ENCODE results near the gene USP40. TPM values are rescaled to one million over a fixed set of nuclear protein-coding genes. Genes with fewer than 3 reads are reported as not detected.

USP40 gene
- total and polyA plus RNA-seq, 7 experiments from 2014 or later, result 3.9 to 24.3 (median 16.4) TPM

DNA sequence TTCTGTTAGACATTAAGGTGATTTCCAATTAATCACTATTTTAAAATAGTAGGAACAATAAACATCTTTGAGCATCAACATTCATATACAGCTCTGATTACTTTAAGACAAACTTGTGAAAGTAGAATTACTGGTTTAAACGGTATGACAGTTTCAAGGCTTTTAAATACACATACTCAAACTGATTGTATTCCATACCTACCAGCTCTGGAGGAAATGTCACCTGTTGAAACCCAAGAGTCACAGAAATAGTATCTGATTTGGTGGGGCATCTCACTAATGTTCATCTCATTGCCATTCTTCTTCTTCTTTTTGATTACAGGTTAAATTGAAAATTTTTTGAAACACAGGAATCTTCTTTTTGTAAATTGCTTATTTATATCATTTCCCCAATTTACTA, 36.2 kb downstream of the USP40 start:
- Mint-ChIP-seq H3K9me3 (no peaks in the 10 kb centered on the region), H3K36me3 (peaks cover 4 to 51% (median 48%) of the 10 kb centered on the region in 5 donors), H3K4me3 (no peak overlapping the region), H3K27ac (no peak overlapping the region), H3K27me3 (no peaks in the 10 kb centered on the region), H3K4me1 (peaks cover 0 to 4% (median 0%) of the 10 kb centered on the region in 7 donors)
- no peak for DNase-seq
- Histone ChIP-seq H3K36me3 (ENCODE audit: control insufficient read depth in 2 of 3, insufficient read depth in 3 of 3, low read length in 3 of 3) (peaks cover 0 to 5% (median 0%) of the 10 kb centered on the region in 3 experiments), H3K9me3 (ENCODE audit: control insufficient read depth in 2 of 3, low read length in 3 of 3) (no peaks in the 10 kb centered on the region), H3K27ac (ENCODE audit: low read depth, low read length) (no peak overlapping the region), H3K4me1 (ENCODE audit: control insufficient read depth in 2 of 2, insufficient read depth in 2 of 2, low read length in 2 of 2) (no peaks in the 10 kb centered on the region), H3K4me3 (ENCODE audit: low read length) (no peak overlapping the region), H3K27me3 (ENCODE audit: control insufficient read depth in 2 of 2, insufficient read depth in 2 of 2, low read length in 2 of 2) (no peaks in the 10 kb centered on the region)
- intact Hi-C loops (cut with micrococcal nuclease), result no loop called here
- ChIA-PET CTCF (no interaction called here), POLR2A (no interaction called here)
- ATAC-seq, result no peak

DNA sequence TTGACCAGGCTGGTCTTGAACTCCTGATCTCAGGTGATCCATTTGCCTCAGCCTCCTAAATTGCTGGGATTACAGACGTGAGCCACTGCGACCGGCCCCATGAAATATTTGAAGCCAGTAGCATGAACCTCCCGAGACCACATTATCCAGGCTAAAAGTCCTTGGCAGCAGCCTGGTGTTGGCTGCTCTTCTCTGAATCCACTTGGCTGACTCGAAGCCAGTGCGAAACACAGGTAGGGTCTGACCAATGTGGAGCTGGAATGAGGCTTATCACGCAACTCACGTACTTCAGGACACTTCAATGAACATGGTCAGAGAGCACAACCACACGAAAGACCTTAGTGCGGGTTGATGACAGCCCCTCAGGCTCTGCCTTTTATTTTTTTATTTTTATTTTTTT, 38.4 kb downstream of the USP40 start:
- Histone ChIP-seq H3K27ac (ENCODE audit: low read depth, low read length) (no peak overlapping the region), H3K4me1 (ENCODE audit: control insufficient read depth in 2 of 2, insufficient read depth in 2 of 2, low read length in 2 of 2) (no peaks in the 10 kb centered on the region), H3K27me3 (ENCODE audit: control insufficient read depth in 2 of 2, insufficient read depth in 2 of 2, low read length in 2 of 2) (no peaks in the 10 kb centered on the region), H3K4me3 (ENCODE audit: low read length) (no peak overlapping the region), H3K36me3 (ENCODE audit: control insufficient read depth in 2 of 3, insufficient read depth in 3 of 3, low read length in 3 of 3) (peaks cover 0 to 5% (median 0%) of the 10 kb centered on the region in 3 experiments), H3K9me3 (ENCODE audit: control insufficient read depth in 2 of 3, low read length in 3 of 3) (no peaks in the 10 kb centered on the region)
- H3K27ac Mint-ChIP-seq, result no peak overlapping the region
- H3K27me3 Mint-ChIP-seq, result no peaks in the 10 kb centered on the region
- intact Hi-C loops (cut with micrococcal nuclease), result no loop called here
- ATAC-seq (no peak), DNase-seq (no peak)
- H3K4me1 Mint-ChIP-seq, result peaks cover 0 to 4% (median 0%) of the 10 kb centered on the region in 7 donors
- ChIA-PET CTCF (no interaction called here), POLR2A (no interaction called here)
- H3K4me3 Mint-ChIP-seq, result no peak overlapping the region
- H3K9me3 Mint-ChIP-seq, result no peaks in the 10 kb centered on the region
- peaks cover 7 to 59% (median 52%) of the 10 kb centered on the region in 5 donors for H3K36me3 Mint-ChIP-seq

DNA sequence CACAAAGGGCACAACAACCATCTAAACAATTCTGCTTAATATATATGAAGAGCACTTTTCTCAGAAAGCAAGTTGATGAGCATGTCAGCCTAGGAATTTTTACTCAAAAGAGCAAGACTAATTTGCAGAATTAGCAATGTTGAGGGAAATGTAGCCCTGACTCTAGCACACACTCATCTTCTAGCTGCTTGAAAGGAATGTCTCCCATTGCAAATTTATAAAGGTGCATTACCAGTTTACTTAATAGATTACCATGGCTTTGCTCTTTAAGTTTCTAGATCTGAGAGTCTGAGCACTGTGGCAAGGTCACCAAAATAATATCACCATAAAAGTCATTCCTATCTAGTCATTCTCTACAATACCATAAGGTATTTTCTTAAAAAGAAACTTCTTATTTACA, 40.8 kb downstream of the USP40 start:
- ChIA-PET CTCF (no interaction called here), POLR2A (no interaction called here)
- intact Hi-C loops (cut with micrococcal nuclease), result no loop called here
- no peaks in the 10 kb centered on the region for H3K9me3 Mint-ChIP-seq
- H3K4me3 Mint-ChIP-seq, result no peak overlapping the region
- Histone ChIP-seq H3K4me3 (ENCODE audit: low read length) (no peak overlapping the region), H3K27ac (ENCODE audit: low read depth, low read length) (no peak overlapping the region), H3K36me3 (ENCODE audit: control insufficient read depth in 2 of 3, insufficient read depth in 3 of 3, low read length in 3 of 3) (peaks cover 0 to 16% (median 0%) of the 10 kb centered on the region in 3 experiments), H3K9me3 (ENCODE audit: control insufficient read depth in 2 of 3, low read length in 3 of 3) (no peaks in the 10 kb centered on the region), H3K4me1 (ENCODE audit: control insufficient read depth in 2 of 2, insufficient read depth in 2 of 2, low read length in 2 of 2) (no peaks in the 10 kb centered on the region), H3K27me3 (ENCODE audit: control insufficient read depth in 2 of 2, insufficient read depth in 2 of 2, low read length in 2 of 2) (no peaks in the 10 kb centered on the region)
- DNase-seq (no peak), ATAC-seq (no peak)
- H3K36me3 Mint-ChIP-seq, result peaks cover 7 to 60% (median 52%) of the 10 kb centered on the region in 5 donors
- H3K4me1 Mint-ChIP-seq, result no peaks in the 10 kb centered on the region
- H3K27ac Mint-ChIP-seq, result no peak overlapping the region
- no peaks in the 10 kb centered on the region for H3K27me3 Mint-ChIP-seq

DNA sequence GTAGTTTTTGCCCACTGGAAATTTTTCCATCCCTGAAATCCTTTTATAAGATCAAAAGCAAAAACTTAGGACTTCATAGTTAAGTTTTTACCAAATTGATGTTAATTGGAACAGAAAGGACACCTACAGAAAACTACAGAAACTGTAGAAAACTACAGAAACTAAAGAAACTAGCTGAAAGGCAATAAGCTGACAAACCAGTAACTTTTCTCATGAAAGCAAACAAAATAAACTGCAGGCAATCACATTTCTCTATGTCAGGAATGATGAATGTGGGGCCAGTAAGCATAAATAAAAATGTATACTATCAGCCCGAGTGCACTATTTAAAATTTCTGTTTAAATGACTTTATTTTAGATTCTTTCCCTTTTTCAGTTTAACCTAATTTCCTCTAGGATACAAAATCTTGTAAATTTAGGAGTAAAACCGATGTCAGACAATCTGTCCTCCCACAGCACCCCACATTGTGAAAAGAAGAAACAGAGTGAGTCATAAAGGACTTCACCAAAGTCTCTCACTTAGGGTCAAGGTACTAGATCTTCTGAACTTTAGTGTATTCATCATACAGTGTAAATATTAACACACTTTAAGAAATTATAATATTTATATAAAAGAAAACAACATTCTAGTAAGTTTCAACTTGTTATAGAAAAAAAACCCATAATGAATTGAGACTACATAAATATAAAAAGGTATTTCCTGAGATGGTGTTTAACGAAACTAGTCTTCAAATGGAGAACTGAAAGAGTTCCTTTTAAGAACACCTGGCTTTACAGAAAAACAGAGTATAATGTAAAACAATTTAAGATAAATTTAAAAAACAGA, 46.6 kb downstream of the USP40 start:
- ChIA-PET CTCF (interaction anchor here (0.6 kb wide), 1 partner anchor 798 kb away, joined by 3 read pairs; no protein-coding TSS in a partner anchor), POLR2A (no interaction called here)
- Mint-ChIP-seq H3K27ac (no peak overlapping the region), H3K4me1 (no peaks in the 10 kb centered on the region), H3K4me3 (no peak overlapping the region), H3K36me3 (peaks cover 6 to 66% (median 31%) of the 10 kb centered on the region in 5 donors), H3K9me3 (no peaks in the 10 kb centered on the region), H3K27me3 (no peaks in the 10 kb centered on the region)
- no peak for ATAC-seq
- Histone ChIP-seq H3K4me1 (ENCODE audit: control insufficient read depth in 2 of 2, insufficient read depth in 2 of 2, low read length in 2 of 2) (no peaks in the 10 kb centered on the region), H3K9me3 (ENCODE audit: control insufficient read depth in 2 of 3, low read length in 3 of 3) (no peaks in the 10 kb centered on the region), H3K27ac (ENCODE audit: low read depth, low read length) (no peak overlapping the region), H3K27me3 (ENCODE audit: control insufficient read depth in 2 of 2, insufficient read depth in 2 of 2, low read length in 2 of 2) (no peaks in the 10 kb centered on the region), H3K4me3 (ENCODE audit: low read length) (no peak overlapping the region), H3K36me3 (ENCODE audit: control insufficient read depth in 2 of 3, insufficient read depth in 3 of 3, low read length in 3 of 3) (peaks cover 0 to 16% (median 0%) of the 10 kb centered on the region in 3 experiments)
- intact Hi-C loops (cut with micrococcal nuclease), result no loop called here
- no peak for DNase-seq

DNA sequence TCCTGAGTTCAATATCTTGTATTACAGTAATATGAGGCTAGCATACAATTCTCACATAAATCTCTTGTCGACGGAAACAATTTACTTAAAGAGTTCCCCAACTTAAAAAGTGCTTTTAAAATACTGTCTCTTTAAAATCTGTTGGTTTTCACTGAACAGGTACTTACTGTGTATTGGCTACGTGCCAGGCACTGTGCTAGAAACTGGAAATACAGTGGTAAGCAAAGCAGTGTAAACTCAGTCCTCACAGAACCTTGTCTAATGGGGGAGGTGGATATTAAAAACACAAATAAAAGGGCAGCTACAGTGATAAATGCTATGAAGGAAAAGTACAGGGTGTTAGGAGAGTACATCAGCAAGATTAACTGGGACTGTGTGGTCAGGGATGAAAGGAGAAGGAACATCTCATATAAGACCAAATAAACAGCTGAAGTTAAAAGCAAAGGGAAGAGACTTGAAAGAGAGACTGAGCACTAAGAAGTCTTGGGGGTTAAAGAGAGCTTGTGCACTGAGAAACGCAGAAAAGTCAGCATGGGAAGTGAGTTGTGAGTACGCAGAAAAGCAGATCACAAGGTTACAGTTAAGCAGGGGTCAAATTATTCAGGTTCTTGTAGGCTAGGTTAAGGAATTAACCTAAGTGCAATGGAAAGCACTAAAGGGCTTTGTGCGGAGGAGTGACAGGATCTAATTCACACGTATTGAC, 52.5 kb downstream of the USP40 start:
- ChIA-PET CTCF (no interaction called here), POLR2A (no interaction called here)
- H3K36me3 ChIP-seq (ENCODE audit: control insufficient read depth in 2 of 3, insufficient read depth in 3 of 3, low read length in 3 of 3), result no peaks in the 10 kb centered on the region
- no peaks in the 10 kb centered on the region for H3K27me3 ChIP-seq (ENCODE audit: control insufficient read depth in 2 of 2, insufficient read depth in 2 of 2, low read length in 2 of 2)
- no peak overlapping the region for H3K27ac ChIP-seq (ENCODE audit: low read depth, low read length)
- Mint-ChIP-seq H3K27me3 (no peaks in the 10 kb centered on the region), H3K27ac (no peak overlapping the region), H3K36me3 (peaks cover 0 to 50% (median 20%) of the 10 kb centered on the region in 5 donors), H3K4me1 (peaks cover 0 to 5% (median 0%) of the 10 kb centered on the region in 7 donors), H3K4me3 (no peak overlapping the region), H3K9me3 (no peaks in the 10 kb centered on the region)
- H3K9me3 ChIP-seq (ENCODE audit: control insufficient read depth in 2 of 3, low read length in 3 of 3), result no peaks in the 10 kb centered on the region
- ATAC-seq, result no peak
- H3K4me3 ChIP-seq (ENCODE audit: low read length), result no peak overlapping the region
- no peaks in the 10 kb centered on the region for H3K4me1 ChIP-seq (ENCODE audit: control insufficient read depth in 2 of 2, insufficient read depth in 2 of 2, low read length in 2 of 2)
- no peak for DNase-seq
- intact Hi-C loops (cut with micrococcal nuclease), result no loop called here

DNA sequence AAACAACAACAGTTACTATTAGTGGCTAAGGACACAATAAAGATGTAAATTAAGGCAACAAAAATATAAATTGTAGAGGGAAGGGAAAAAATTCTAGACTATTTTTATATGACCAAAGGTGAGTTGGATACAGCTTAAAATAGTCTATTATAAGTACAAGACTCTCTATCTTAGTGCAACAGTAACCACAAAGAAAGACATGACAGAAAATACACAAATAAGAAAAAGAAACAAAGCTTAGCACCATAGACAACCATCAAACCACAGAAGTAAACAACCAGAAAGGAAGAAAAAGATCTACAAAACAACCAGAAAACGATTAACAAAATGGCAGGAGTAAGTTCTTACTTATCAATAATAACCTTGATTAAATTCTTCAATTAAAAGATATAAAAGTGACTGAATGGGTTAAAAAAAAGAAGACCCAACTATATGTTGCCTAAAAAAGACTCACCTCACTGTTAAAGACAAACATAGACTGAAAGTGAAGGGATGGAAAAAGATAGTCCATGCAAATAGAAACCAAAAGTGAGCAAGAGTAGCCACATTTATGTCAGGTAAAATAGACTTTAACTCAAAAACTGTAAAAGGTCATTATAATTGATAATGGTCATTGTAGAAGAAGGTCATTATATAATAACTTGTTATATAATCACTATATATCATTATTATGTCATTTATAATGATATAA, 62.5 kb downstream of the USP40 start:
- Mint-ChIP-seq H3K27ac (peak overlapping the region in 1 of 9 donors; percentile 53), H3K4me1 (peaks cover 0 to 18% (median 0%) of the 10 kb centered on the region in 7 donors), H3K36me3 (peaks cover 41 to 83% (median 74%) of the 10 kb centered on the region in 5 donors), H3K4me3 (no peak overlapping the region), H3K9me3 (peaks cover 10 to 52% (median 31%) of the 10 kb centered on the region in 11 donors), H3K27me3 (no peaks in the 10 kb centered on the region)
- Histone ChIP-seq H3K36me3 (ENCODE audit: control insufficient read depth in 2 of 3, insufficient read depth in 3 of 3, low read length in 3 of 3) (peaks cover 0 to 5% (median 0%) of the 10 kb centered on the region in 3 experiments), H3K27me3 (ENCODE audit: control insufficient read depth in 2 of 2, insufficient read depth in 2 of 2, low read length in 2 of 2) (no peaks in the 10 kb centered on the region), H3K4me3 (ENCODE audit: low read length) (no peak overlapping the region), H3K9me3 (ENCODE audit: control insufficient read depth in 2 of 3, low read length in 3 of 3) (peaks cover 0 to 20% (median 5%) of the 10 kb centered on the region in 3 experiments), H3K4me1 (ENCODE audit: control insufficient read depth in 2 of 2, insufficient read depth in 2 of 2, low read length in 2 of 2) (no peaks in the 10 kb centered on the region), H3K27ac (ENCODE audit: low read depth, low read length) (no peak overlapping the region)
- no peak for ATAC-seq
- CTCF ChIA-PET, result no interaction called here
- DNase-seq, result no peak
- POLR2A ChIA-PET, result interaction anchor here (0.6 kb wide), 1 partner anchor 802 kb away, joined by 4 read pairs; no protein-coding TSS in a partner anchor
- intact Hi-C loops (cut with micrococcal nuclease), result no loop called here

Measured in naive thymus-derived CD4-positive, alpha-beta T cell (primary cell).